Cardiac ventricle fibroblast (primary cell): ENCODE measurements around the gene OR4Q3. TPM values are rescaled to one million over a fixed set of nuclear protein-coding genes. Genes with fewer than 3 reads are reported as not detected.

Experiments
- total RNA-seq: library from RNA; depleted of rRNA; stranded (reverse); fragments of >200 nt; gene quantifications from 2 replicates; pipeline ENCODE4 v1.2.3, GENCODE V29; 2015

The OR4Q3 gene
- total RNA-seq = not detected in 2 replicates

GRCh38 chr14:19743256-19743655, at the start of gene OR4Q3:
Gene OR4Q3, plus strand, starts transcription at chr14:19743571.

GRCh38 chr14:19773204-19773603, 29.8 kb downstream of the OR4Q3 start, which contains the start of gene OR4M1:
Gene OR4M1, plus strand, starts transcription at chr14:19773504. Its CDS starts 6,819 bp downstream, at chr14:19780323.

Other genes with a start within 250 kb of the OR4Q3 start
- gene OR11H2, start 29.7 kb upstream of the OR4Q3 start, total RNA-seq = not detected in 2 replicates
- not detected in 2 replicates for gene OR4M1, start 29.9 kb downstream of the OR4Q3 start, total RNA-seq
- gene OR4N2, start 60.2 kb downstream of the OR4Q3 start, total RNA-seq = not detected in 2 replicates
- gene OR4K2, start 131.6 kb downstream of the OR4Q3 start, total RNA-seq = not detected in 2 replicates
- not detected in 2 replicates for gene OR4K5, start 177.0 kb downstream of the OR4Q3 start, total RNA-seq
- not detected in 2 replicates for gene OR4K1, start 187.3 kb downstream of the OR4Q3 start, total RNA-seq
- gene OR4K15, start 232.0 kb downstream of the OR4Q3 start, total RNA-seq = not detected in 2 replicates